Measurements from ENCODE around the gene IQSEC3.

Gene IQSEC3

DNA sequence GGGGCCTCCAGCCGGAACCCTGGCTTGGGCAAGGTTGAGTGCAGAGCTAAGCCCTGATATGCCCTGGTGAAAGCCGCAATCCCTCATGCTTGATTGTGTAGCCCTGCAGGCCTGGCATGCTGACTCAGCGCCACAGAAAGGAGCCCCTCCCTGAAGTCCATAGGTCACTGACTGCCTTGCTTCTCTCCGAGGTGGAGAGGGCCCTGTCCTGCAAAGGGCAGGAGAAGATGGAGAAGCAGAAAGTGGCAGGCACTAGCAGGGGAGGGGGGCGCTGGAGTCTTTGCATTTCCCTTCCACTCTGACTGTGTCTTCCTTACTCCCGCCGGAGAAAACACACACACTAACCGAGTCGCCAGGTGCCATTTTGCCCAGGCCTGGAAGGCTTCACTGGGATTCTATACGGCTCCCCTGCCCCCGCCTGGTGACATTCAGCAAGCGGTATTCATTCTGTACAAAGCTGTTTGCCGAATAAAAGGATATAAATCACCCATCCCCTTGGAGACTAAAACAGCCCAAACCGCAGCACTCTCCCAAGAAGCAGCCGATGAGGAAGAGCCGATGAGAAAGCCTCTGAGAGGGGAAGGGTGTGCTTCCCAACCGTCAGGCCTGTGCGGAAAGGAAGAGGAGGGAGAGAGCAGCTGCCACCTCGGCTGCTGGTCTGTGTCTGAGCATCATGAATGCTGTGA lies 77.5 kb downstream of the IQSEC3 start:
- peak; percentile 64 to 79 for DNase-seq

DNA sequence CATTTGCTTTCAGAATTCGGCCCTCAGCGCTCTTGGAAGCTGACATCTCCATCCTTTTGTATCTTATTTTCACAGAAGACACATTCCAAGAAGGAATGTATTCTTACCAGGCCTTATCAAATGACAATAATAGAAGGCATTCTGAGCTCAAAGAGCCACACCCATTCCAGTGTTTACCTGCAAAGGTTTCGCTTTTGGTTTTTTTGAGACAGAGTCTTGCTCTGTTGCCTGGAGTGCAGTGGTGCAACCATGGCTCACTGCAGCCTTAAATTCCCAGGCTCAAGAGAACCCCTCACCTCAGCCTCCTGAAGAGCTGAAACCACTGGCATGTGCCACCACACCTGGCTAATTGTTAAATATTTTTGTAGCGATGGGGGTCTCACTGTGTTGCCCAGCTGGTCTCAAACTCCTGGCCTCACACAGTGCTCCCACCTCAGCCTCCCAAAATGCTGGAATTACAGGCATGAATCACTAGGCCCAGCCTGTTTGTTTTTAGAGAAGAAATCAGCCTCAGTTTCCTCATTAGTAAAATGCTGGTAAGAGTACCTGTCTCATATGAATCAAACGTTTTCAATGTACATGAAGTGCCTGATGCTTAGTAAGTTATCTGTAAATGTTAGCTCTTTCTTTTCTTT lies 78.2 kb downstream of the IQSEC3 start:
- DNase-seq: peak in 1 of 2 experiments; percentile 70

DNA sequence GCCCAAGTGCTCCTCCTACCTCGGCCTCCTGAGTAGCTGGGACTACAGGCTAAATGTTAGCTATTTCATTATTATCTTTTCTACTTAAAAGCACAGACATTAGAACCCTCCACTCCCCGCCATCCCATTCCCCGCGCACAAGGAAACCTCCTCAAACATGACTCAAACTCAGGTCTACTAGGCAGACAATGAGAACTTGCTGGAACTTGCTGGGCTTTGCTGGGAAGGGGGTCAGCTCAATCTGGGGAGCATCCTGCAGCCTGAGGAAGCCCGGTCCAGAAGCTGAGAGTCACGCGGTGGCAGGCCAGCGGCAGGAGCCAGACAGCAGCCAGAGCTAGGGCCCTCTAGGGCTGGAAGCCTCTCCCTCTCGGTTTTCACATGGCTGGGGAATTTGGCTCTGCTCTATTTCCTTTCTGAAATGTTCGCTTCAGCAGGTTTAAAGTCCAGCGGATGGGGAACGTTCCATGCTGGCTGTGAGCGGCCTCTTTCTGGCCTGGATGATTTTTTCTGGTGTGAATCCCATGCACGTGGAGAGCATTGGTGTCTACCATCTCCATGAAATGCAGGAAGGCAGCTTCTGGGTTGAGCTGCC lies 78.9 kb downstream of the IQSEC3 start:
- no peak for DNase-seq

DNA sequence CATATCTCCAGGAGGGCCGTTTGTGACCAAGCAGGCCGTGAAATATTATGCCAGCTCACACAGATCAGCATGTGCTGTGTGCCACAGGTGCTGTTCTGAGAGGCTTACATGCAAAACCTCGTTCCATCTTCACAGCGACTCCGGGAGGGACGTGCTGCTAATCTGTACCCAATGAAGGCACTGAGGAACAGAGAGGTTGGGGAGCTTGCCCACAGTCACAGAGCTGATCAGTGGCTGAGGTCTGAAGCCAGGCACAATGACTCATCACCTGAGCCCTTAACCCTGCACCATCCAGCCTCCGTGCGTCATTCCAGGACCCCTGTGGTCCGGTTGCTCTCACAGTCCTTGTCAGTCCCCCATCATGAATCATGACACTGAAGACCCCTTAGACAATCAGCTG lies 80.7 kb downstream of the IQSEC3 start:
- no peak for DNase-seq

DNA sequence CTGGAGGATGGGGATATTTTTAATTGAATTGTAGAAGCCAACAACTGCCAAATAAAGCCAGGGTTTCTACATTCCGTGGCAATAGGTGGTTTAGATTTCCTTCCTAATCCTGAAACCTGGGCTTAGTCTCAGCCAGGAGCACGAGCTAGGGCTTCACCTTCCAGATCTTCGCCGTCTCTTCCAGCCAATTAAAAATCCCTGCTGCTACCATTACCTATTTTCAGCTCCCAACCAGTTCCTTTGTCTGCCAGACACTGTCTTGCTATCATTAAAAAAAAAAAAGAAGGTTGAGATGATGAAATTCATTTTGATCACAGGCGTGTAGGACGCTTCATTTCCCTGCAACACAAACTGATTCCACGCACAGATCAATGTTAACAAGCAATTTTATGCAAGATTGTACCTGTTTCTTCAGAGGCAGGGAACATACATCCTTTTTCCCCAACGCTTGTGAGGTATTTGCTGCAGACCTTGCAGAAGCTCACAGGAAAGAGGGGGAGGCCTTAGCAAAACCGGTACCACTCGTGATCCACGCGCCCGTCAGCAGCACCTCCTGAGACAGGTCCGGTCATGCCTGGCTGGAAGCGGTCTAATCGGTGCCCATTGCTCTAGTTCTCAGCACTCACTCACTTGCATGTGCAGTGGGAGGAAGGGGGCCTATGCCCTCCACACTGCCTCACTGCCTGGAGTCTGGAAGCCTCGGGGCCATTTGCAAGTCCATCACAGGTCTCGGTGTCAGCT lies 82.3 kb downstream of the IQSEC3 start:
- DNase-seq: peak in 1 of 2 experiments; percentile 16

DNA sequence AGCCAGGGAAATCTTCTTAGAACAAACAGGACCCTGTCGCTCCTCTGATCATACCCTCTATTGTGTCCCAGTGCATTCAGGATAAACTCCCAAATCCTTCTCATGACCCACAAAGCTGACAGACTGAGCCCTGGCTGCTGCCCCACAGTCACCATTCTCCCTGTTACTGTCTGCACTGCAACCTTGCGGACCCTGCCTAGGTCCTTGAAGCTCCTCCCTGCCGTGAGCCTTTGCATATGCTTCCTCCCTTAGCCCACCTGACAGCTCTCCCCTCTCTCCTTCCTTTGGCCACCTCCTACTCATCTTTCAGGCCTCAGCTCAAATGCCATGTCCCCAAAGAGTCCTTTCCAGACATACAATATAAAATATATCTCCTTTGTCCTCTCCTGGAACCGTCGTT lies 85.0 kb downstream of the IQSEC3 start:
- DNase-seq: no peak

DNA sequence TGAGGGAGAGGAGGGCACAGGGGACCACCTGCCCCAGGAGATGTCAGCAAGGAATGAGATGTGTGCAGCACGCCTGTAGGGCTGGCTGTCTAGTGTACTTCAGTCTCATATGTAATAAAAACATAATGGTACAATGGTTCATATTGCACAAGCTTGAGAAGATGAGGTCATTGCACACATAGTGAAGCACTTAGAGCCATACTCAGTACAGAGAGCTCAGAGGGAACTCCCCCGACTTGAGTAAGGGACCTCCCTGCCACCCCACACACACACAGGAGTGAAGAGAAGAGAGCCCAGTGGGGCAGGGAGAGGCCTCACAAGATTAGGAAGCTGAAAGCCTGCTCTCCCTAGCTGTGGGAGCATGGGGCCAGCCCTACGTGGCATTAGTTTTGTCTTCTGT lies 85.9 kb downstream of the IQSEC3 start:
- DNase-seq: no peak

DNA sequence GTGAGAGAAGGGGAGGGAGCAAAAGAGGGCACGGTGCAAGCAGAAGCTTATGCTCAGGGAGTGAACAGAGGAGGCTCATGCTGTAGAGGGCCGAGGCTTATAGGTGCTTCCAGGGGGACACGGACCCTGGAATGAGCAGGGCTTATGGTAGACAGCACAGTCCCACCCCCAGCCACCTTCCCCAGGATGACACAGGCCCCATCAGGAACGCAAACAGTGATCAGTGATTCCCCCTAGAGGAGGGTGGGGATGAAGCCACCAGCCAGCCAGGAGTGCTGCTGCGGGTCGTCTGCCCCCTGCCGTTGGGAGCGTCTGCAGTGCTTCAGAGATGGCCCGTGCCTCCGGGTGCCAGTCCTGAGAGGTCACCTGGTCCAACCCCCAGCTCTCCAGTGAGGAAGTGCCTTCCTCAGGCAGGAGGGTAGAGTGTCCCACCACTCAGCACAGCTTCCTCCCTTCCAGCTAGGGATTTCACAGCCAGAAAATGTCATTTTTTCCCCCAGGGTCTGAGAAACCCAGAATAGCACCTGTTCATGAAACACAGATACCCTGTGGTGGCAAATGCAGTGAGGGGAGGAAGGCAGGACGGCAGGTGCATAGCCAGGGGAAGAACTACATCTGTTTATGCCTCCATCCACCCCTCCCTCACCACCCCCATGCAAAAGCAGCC lies 86.6 kb downstream of the IQSEC3 start:
- DNase-seq: peak; percentile 59 to 92

DNA sequence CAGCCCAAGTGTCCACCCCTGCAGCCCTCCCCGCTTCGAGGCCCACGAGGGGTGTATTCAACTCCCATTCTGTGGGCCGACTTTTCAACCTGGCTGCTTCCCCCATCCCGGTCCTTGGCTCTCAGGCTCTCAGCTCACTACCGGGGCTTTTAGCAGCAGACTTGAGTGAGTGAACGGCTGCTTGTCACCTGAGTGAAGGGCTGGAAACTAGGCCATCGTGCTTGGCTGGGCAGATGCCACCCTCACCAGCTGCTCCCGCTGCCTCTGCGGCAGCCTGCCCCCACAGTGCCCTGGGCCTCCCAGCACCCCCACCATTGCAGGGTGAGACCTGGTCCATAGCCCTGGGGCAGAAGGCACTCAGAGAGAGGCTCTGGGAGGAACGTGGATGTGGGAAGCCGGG lies 87.5 kb downstream of the IQSEC3 start:
- DNase-seq: no peak

DNA sequence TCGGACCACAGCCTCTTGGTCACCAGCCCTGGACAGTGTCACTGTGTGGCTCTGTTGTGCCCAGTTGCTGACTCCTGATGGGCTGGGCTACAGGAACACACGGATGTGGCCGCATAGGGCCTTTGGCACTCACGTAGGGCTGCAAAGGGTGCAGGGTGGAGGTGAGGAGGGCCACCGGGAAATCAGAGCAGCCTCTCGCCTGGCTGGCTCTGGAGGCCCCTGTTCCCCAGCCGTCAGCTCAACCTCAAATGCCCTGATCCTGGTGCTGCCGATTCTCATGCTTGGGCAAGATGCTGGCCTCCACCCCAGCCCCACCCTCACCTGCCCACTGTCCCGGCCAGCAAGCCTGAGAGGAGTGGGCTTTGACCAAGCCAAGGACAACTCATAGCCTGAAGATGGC lies 88.4 kb downstream of the IQSEC3 start:
- DNase-seq: no peak

DNA sequence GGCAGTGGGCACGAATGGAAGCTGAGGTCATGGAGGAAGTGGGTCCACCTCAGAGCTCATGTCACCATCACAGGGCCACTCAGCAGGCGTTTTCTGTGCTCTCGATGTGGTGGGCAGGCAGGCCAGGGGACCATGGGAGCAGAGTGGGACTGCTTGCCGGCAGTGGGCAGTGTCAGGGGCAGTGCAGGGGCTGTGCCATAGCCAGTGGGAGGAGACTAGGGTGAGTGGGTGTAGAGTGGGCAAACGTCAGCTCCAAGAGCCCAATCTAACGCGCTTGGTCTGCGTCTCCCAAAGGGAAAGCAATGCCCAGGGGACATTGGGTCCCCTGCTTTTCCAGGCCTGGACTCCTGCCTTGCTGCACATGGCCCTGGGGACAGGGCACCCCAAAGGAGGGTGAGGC lies 89.1 kb downstream of the IQSEC3 start:
- DNase-seq: no peak

DNA sequence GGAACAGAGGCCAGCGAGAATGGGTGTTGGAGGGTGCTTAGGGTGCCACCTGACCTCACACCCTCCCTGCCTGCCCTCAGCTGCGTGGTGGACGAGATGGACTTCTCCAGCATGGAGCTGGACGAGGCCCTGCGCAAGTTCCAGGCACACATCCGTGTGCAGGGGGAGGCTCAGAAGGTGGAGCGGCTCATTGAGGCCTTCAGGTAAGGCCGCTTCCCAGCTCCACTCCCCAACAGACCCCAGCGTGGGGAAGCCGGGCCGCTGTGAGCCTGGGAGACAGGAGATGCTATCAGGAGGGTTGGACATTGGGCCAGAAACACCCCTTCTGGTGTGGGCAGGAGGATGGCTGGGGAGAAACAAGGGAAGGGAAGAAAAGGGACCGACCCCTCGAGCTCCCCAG lies 90.4 kb downstream of the IQSEC3 start:
- no peak for DNase-seq

DNA sequence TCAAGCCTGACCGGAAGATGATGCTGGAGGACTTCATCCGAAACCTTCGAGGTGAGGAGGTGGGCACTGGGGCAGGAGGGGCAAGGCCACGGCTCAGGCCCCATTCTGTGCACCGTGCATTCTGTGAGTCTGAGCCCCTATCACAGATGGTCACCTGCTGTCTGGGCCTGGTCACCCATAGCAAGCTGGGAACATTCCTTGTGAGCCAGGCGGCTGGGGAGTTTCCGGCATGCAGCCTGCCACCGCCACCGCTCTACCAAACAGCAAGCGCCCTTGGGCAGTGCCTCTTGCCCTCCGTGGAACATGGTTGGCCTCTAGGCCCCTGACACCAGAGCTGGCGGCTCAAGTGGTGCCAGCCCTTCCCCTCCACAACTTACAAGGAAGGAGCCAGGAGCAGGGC lies 91.1 kb downstream of the IQSEC3 start:
- no peak for DNase-seq

DNA sequence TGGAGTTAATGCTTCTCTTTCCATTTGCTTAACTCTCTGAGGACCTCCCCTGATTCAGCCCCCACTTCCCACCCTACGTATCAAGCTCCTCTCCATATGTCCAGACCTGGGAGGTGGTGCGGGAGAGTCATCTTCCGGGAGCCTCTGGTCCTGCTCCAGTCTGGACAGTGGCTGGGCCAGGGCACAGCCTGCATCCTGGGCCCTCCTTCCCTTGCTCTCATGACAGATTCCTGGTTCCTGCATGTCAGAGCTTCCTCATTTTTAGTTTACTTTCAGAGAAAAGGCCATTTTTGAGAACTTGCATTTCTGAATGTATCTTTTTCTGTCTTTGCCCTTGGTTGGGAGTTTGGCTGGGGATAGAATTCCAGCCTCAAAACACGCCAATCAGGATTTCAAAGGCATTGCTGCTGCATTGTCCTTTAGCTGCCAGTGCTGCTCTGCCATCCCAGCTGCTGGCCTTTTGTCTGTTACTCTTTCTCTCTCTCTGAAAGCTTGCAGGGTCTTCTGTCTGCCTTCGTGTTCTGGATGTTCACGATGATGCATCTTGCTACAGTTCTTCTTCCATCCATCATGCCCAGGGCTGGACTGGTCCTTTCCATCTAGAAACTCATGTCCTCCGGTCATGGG lies 92.7 kb downstream of the IQSEC3 start:
- DNase-seq: no peak

DNA sequence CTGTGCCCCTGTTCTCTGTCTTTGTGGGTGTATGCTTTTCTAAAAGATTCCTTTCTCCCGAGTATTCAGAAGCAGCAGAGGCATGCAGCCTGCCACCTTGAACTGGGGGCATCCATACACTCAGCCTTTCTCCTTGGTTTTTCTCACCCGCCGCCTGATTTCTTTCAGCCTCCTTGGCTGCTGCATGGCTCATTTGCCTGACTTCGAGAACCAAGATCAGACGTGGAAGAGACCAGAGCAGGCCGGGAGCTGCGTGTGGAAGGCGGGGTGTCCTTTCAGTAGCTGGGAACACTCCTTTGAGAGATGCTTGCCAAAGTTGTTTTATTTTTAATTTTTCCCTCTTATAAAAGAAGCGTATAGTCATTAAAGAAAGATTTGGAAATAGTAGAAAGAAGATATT lies 94.3 kb downstream of the IQSEC3 start:
- DNase-seq: no peak

DNA sequence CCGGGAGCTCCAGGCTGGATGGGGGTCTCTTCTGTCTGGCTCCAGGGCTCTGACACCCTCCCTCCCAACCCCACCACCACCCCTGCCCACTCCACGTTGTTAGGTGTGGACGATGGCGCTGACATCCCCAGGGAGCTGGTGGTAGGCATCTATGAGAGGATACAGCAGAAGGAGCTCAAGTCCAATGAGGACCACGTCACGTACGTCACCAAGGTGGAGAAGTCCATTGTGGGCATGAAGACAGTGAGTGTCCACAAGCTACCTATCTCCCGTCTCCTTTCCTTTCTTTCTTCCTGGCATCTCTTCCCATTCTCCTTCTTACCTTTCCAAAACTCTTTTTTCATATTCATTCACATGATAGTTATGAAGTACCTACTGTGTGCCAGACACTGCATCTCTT lies 95.3 kb downstream of the IQSEC3 start:
- no peak for DNase-seq

DNA sequence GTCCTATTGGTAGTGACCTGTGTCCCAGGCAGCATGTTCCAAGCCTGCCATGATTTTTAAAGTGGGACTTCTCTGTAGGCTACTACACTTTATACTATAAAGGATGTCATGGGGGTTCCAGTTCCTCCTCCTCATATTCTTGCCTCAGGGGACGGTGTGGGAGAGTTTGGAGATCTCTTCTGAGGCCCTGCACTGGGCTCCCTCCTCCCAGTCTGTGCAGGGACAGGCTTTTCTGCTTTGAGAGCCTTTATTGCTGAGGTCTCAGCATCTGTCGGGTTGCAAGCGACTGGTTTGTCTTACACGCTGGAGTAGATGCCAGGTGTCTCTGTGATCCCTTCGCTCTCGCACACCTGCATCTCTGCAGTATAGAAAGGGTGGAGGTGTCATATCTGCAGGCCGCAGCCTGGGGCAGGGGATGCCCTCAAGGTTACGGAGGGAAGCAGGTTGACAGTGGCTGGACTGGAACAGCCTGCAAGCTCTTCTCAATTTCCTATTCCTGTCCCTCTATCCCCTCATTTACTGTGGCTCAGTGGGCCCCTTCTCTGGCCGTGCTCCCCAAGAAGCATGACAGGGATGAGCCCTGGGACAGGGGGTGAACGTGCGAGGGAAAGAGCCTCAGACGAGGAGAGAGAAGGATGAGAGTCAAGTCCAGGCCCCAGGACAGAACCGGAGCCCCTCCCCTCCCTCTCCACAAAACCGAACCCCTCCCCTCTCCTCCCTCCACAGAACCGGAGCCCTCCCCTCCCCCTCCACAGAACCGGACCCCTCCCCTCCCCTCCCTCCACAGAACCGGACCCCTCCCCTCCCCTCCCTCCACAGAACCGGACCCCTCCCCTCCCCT lies 96.1 kb downstream of the IQSEC3 start:
- DNase-seq: peak; percentile 60 to 64

DNA sequence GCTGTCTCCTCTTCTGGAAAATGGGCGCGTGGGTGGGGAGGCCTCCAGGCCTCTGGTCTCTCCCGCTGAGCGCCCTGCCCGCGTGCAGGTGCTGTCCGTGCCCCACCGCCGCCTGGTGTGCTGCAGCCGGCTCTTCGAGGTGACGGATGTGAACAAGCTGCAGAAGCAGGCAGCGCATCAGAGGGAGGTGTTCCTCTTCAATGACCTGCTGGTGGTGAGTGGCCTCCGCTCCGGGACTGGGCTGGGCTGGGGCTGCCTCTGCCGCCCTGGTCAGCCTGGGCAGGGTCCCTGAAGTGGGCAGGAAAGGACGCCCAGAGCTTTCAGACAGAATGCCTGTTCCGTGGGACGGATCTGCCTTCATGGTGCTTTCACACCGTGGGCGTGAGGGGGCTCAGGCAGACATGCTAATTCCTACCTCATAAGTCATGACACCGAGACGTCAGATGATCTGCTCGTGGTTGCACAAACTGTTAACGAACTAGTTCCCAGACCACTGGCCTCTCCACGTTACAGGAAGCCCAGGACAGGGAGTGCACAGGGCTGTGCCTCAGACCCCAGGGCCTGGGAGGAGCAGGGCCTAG lies 96.9 kb downstream of the IQSEC3 start:
- DNase-seq: peak in 1 of 2 experiments; percentile 35

DNA sequence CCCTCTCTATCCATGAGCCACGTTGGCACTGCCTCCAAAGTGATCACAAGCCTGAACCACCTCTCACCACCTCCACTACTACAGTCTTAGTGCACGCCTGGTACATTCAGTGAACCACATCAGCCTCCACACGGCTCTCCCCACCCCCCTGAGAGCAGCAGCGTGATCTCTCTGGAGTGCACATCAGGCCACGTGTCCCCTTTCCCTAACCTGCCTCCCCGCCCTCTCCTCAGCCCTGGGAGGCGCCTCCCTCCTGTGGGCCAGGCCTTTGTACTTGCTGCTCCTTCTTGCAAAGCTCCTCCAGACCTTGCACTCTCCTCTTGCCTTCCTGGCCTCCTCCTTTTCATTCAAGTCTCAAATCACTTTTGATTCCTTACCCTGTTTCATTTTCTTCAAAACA lies 97.6 kb downstream of the IQSEC3 start:
- DNase-seq: peak; percentile 41 to 73

DNA sequence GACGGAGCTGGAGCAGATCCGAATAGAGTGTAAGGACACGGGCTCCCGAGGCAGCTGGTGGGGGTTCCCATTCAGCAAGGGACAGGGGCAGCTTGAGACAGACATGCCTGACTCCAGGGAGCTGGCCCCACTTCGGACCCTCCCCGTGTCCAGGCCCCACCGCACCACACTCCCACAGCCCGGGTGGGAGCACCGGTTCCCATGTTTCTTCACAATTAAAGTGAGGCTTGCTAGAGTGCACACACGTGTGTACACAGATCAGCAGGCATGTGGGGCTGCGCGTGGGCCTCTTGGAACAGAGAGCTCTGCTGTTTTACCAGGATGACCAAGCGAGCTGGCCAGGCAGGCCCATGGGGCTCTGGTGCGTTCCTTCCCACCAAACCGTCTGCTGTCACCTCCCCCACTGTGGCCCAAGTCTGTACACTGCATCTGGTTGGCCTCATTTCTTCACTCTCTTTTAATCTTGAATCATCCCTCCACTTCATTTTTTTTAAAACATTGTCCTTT lies 99.3 kb downstream of the IQSEC3 start:
- no peak for DNase-seq

DNA sequence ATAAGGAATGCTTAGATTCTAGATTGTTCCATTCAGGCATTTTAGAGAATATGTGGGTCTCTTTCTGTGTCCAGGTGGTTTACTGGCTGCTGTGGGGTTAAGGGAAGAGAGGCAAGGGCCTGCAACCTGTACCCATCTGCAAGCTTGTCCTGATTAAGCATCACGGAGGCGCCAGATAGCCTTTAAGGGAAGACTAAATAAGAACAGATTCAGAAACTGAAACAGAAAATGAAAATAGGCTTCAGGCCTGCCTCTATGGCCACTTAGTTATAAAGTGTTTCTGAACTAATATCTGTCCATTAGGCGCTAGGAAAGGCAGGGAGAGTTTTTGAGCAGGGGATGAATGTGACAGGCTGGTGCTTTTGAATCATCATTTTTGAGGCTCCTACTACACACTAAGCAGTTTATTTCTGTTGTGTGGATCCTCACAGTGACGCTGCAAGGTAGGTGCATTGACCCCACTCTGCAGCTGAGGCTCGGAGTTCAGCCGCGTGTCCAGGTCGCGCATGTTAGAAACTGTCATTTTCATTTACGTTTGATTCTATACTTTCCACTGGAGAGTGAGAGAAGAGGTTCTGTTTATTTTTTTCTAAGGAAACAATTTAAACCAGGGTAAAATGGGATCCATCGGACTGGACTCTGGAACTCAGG lies 100.0 kb downstream of the IQSEC3 start:
- no peak for DNase-seq
